Glutamatergic neuron (in vitro differentiated cells): ENCODE measurements around the gene DYRK1A. TPM values are rescaled to one million over a fixed set of nuclear protein-coding genes. Genes with fewer than 3 reads are reported as not detected.
A peak's percentile ranks its signal among the peaks of the same experiment; 100 is the strongest.

Experiments used
- DNase-seq: peaks from one replicate; pipeline ENCODE4 v3.0.0; 2022
- H3K27ac Mint-ChIP-seq: one replicate; pipeline ENCODE4 v1.8.0; 2020; ENCODE audit warnings: mild to moderate bottlenecking, mixed read lengths, inconsistent platforms; ENCODE audit not compliant: unreplicated experiment
- H3K27me3 Mint-ChIP-seq: one replicate; pipeline ENCODE4 v1.8.0; 2020; ENCODE audit warnings: mild to moderate bottlenecking, moderate library complexity, mixed read lengths, inconsistent platforms; ENCODE audit not compliant: unreplicated experiment
- H3K36me3 Mint-ChIP-seq: one replicate; pipeline ENCODE4 v1.8.0; 2020; ENCODE audit warnings: mild to moderate bottlenecking, mixed read lengths, inconsistent platforms; ENCODE audit not compliant: unreplicated experiment
- H3K4me1 Mint-ChIP-seq: one replicate; pipeline ENCODE4 v1.8.0; 2020; ENCODE audit warnings: mild to moderate bottlenecking, low read depth, mixed read lengths, inconsistent platforms; ENCODE audit not compliant: unreplicated experiment
- H3K4me3 Mint-ChIP-seq: one replicate; pipeline ENCODE4 v1.8.0; 2020; ENCODE audit warnings: mild to moderate bottlenecking, mixed read lengths, inconsistent platforms; ENCODE audit not compliant: unreplicated experiment
- H3K9me3 Mint-ChIP-seq: one replicate; pipeline ENCODE4 v1.8.0; 2020; ENCODE audit warnings: mild to moderate bottlenecking, moderate library complexity, mixed read lengths, inconsistent platforms; ENCODE audit not compliant: unreplicated experiment
- CTCF ChIP-seq: fragments of 200-600 bp; sonication (generic); IDR thresholded peaks from one replicate; pipeline ENCODE4 v1.5.0; 2021; ENCODE audit not compliant: partially characterized antibody, unreplicated experiment
- total RNA-seq: library from RNA; stranded (reverse); fragmentation: NEBNext Ultra II Directional; extraction: Animal tissue kit (Norgen Biotek cat#: 25700); gene quantifications from one replicate; pipeline ENCODE4 v1.2.1, GENCODE V29; 2021; ENCODE audit not compliant: unreplicated experiment

DYRK1A gene
- total RNA-seq, 1 donor from 2014 or later = 70.4 TPM

GRCh38 chr21:37475186-37475868 lies 108.8 kb downstream of the DYRK1A start:
- H3K9me3 Mint-ChIP-seq = no peaks in the 10 kb centered on the region
- H3K36me3 Mint-ChIP-seq = no peaks in the 10 kb centered on the region
- no peak overlapping the region for H3K27ac Mint-ChIP-seq
- peaks cover 1% of the 10 kb centered on the region for H3K27me3 Mint-ChIP-seq
- no peak for DNase-seq
- H3K4me1 Mint-ChIP-seq = peaks cover 28% of the 10 kb centered on the region
- no peak for TF ChIP-seq CTCF
- H3K4me3 Mint-ChIP-seq = no peak overlapping the region

GRCh38 chr21:37478794-37479193 lies 112.2 kb downstream of the DYRK1A start:
- Mint-ChIP-seq H3K4me3 (no peak overlapping the region), H3K4me1 (peaks cover 27% of the 10 kb centered on the region), H3K27ac (no peak overlapping the region), H3K36me3 (no peaks in the 10 kb centered on the region), H3K27me3 (peaks cover 3% of the 10 kb centered on the region), H3K9me3 (no peaks in the 10 kb centered on the region)
- TF ChIP-seq CTCF = no peak
- DNase-seq = no peak

GRCh38 chr21:37483776-37484175 lies 117.2 kb downstream of the DYRK1A start:
- no peak for DNase-seq
- no peak for TF ChIP-seq CTCF
- Mint-ChIP-seq H3K27me3 (peaks cover 4% of the 10 kb centered on the region), H3K9me3 (peaks cover 4% of the 10 kb centered on the region), H3K36me3 (no peaks in the 10 kb centered on the region), H3K27ac (no peak overlapping the region), H3K4me1 (peaks cover 4% of the 10 kb centered on the region), H3K4me3 (no peak overlapping the region)

- no peak for TF ChIP-seq CTCF
- Mint-ChIP-seq H3K4me1 (peaks cover 4% of the 10 kb centered on the region), H3K36me3 (no peaks in the 10 kb centered on the region), H3K9me3 (peaks cover 4% of the 10 kb centered on the region), H3K27me3 (peaks cover 4% of the 10 kb centered on the region), H3K4me3 (no peak overlapping the region), H3K27ac (peak overlapping the region; percentile 76)
- no peak for DNase-seq
Measured at GRCh38 chr21:37484535-37485474, 118.2 kb downstream of the DYRK1A start.

- Mint-ChIP-seq H3K4me3 (no peak overlapping the region), H3K27ac (no peak overlapping the region), H3K27me3 (peaks cover 2% of the 10 kb centered on the region), H3K36me3 (no peaks in the 10 kb centered on the region), H3K9me3 (peaks cover 3% of the 10 kb centered on the region), H3K4me1 (peaks cover 6% of the 10 kb centered on the region)
- TF ChIP-seq CTCF = no peak
- no peak for DNase-seq
Measured at GRCh38 chr21:37489553-37489952, 123.0 kb downstream of the DYRK1A start.
